A204.1 (cell line): ENCODE data around the gene RGS11.

Experiments
- FAIRE-seq: peaks from 2 replicates; lab custom pipeline; 2012; peaks lifted over from hg19 to GRCh38; lab: Jason Lieb, UNC

RGS11 gene

GRCh38 chr16:228852-229730 is 46.7 kb downstream of the RGS11 start, which contains the start of gene LUC7L:
Gene LUC7L (minus strand): TSS chr16:229449. CDS start chr16:229339, 110 bp downstream.
- no peak for FAIRE-seq

- FAIRE-seq, result no peak
Measured at GRCh38 chr16:228151-228851, 47.4 kb downstream of the RGS11 start.

GRCh38 chr16:220021-220420 is 55.7 kb downstream of the RGS11 start:
- no peak for FAIRE-seq
